ENCODE data around the gene GPC6.
A peak's percentile ranks its signal among the peaks of the same experiment; 100 is the strongest.
"Not testable (repeated sequence)": the region's sequence is repeated elsewhere in the genome, so short reads cannot be mapped to it uniquely, and the experiment has no call there.

The GPC6 gene

DNA sequence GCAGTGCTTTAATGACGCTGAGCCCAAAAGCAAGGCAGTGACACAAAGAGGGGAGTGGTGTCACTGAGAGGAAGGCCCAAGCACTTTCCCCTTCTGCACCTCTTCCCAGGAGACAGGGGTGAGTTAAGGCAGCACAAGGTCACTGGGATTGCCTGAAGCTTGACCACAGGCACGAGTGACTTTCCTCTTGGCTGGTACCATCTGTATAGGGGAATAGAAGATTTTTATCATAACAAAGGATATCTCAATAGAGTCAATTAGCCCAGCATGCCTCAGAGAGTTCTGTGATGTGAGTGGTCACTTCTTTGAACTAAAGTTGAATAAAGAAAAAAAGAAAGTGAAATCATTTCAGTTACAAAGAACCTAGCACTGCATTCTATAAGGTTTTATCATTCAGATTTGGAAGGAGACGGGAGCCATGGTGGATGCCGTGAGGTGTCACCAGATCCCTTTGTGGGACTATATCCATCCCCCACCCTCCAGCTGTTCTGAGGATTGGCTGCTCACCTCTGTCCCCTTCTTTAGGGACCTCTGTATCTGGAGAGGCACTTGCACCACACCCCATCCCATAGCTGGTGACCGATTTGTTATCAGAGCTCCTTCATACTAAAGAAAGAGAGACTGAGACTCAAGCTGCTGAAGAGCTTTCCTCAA lies 961.7 kb downstream of the GPC6 start:
- H3K27ac ChIP-seq: no peak overlapping the region
- no peak for DNase-seq (ENCODE audit: low read depth, low spot score)

DNA sequence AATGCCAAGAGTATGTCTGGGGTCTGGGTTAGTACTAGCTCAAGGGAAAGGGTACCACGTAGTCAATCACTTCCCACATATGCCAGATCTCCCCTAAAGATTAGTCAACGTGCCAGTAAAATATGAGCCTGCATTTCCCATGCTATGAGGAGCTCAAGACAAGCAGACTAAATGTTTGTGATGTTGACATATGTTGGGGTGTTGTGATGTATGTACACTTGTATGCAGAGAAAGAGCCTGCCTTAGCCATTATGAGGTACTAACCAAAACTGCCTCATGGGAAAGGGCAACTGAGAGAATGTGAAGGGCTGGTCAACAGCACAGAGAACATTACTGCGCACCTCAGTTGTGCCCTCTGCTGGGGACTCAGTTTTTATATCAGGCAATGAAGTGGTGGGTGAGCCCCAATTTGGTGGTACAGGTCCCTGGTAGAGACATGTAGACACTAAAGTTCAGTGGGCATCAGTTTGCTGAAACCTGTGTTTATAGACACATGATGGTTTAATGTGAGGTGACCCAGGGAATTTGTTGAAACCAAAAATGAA lies 965.9 kb downstream of the GPC6 start:
- no peak for DNase-seq (ENCODE audit: low read depth, low spot score)
- no peak overlapping the region for H3K27ac ChIP-seq

DNA sequence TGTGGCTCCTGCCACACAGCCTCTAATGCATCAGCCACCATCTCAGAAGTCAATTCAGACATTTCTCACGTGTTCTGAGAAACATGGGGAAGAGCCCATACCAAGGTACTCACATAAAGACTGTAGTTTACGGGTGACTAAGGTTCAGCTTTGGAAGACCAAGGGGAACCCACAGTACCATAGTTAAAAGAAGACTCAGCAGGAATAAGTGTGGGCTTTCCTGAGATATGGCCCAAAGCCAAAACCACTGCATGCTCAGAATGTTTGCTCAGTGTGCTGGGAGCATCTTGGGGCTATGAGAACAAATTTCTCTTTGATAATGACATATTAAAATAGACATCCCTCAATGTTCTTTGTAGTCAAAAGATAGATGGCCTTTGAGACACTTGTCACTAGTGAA lies 969.1 kb downstream of the GPC6 start:
- DNase-seq (ENCODE audit: low read depth, low spot score): peak; percentile 12
- no peak overlapping the region for H3K27ac ChIP-seq

DNA sequence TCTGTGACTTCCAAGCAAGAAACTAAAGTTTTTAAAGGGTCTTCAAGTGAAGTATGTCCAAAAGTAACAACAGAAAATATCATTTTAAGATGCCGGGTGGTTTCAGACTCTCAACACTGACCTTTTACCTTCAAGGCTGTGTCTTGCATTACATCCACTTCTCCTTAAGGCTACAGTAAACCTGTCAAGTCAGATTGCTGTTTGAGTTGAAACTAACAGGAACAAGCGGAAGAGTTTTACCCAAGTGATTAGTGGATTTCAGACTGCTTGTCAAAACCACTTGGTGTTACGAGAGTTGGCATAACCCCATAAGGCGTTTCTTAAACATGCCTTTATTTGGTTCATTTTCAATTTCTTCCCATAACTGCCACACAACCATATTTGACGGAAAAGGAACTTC lies 969.8 kb downstream of the GPC6 start:
- H3K27ac ChIP-seq: no peak overlapping the region
- no peak for DNase-seq (ENCODE audit: low read depth, low spot score)

GRCh38 chr13:94198681-94199080 lies 972.1 kb downstream of the GPC6 start:
- DNase-seq (ENCODE audit: low read depth, low spot score): no peak

GRCh38 chr13:94199135-94199534 lies 972.5 kb downstream of the GPC6 start:
- no peak overlapping the region for H3K27ac ChIP-seq
- no peak for DNase-seq (ENCODE audit: low read depth, low spot score)

More at GRCh38 chr13:94198681-94199080, 972.1 kb downstream of the GPC6 start:
- no peak overlapping the region for H3K27ac ChIP-seq

- DNase-seq (ENCODE audit: low read depth, low spot score): no peak
- H3K27ac ChIP-seq: no peak overlapping the region
Observed at GRCh38 chr13:94201022-94201421, 974.4 kb downstream of the GPC6 start.

DNA sequence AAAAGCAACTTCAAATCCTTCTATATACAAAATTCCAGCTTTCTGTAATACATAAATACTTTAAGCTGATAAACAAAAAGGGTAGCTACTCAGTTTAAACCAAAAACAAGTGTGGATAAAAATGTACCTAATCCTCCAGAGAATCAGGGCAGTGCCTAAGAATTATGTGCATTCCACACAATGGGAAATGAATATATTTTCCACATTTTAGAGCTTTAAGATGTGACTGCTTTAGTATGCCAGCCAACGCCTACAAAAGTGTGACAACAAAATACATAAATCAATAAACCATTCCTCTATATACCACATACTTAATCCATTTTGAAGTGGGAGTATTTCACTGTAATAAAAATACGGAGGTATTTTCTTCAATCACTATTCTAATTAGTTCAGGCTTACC lies 977.6 kb downstream of the GPC6 start:
- H3K27ac ChIP-seq: no peak overlapping the region
- DNase-seq (ENCODE audit: low read depth, low spot score): no peak

DNA sequence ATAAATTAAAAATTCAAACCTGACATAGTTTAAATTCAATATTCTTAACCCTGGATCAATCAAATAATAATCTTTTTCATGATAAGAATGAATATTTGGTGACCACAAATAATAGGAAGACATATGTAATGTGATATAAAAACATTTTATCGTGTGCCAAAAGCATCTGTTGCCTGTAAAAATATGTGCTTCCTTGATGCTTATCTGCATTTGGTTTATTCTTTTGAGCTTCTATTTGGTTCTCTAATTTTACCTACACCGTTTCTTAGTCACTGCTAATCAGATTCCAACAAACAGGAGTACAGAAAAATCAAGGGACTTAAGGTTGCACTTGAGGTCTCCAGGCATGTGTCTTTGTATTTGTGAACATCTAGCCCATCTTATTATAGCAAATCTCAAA lies 978.3 kb downstream of the GPC6 start:
- no peak overlapping the region for H3K27ac ChIP-seq
- no peak for DNase-seq (ENCODE audit: low read depth, low spot score)

DNA sequence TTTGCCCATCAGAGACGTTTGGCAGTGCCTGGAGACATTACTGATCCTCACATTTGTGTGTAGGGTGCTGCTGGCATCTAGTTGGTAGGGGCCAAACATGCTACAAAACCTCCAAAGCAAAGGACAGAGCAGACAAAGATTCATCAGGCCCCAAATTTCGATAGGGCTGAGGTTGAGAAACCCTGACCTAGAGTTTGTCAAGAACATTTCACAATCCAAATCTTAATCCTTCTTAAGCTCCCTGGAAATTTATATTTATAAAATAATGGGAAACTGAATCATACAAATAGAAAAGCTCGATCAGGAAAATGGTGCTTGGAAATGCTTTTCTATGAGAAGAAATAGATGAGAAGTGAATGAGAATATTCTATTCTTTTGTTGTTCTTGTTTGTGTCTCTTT lies 979.3 kb downstream of the GPC6 start:
- H3K27ac ChIP-seq: no peak overlapping the region
- no peak for DNase-seq (ENCODE audit: low read depth, low spot score)

GRCh38 chr13:94209117-94209516 lies 982.5 kb downstream of the GPC6 start:
- H3K27ac ChIP-seq: no peak overlapping the region
- DNase-seq (ENCODE audit: low read depth, low spot score): no peak

DNA sequence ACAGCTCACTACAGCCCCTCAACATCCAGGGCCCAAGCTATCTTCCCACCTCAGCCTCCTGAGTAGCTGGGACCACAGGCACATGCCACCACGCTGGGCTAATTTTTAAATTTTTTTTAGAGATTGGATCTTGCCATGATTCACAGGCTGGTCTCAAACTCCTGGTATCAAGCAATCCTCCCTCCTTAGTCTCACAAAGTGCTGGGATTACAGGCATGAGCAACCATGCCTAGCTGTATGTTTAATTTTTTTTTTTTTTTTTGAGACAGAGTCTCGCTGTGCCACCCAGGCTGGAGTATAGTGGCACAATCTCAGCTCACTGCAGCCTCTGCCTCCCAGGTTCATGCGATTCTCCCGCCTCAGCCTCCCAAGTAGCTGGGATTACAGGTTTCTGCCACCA lies 983.3 kb downstream of the GPC6 start:
- not testable (repeated sequence) for H3K27ac ChIP-seq; DNase-seq (ENCODE audit: low read depth, low spot score)

DNA sequence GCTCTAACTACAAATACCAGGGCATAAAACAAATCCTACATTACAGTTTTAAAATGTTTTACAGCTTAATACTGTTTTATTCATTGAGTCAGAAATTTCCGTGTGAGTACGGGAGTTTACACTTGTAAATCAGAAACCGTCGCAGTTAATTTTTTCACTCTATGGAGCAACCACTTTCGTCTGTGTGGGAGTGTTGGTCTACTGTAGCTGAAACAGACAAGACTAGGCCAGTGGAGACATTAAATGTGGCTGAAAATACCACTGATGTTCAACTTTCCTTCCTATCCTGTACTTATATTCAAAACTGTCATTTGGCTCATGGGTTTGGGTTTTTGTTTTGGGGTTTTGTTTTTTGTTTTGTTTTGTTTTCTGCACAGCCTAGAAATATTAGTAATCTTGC lies 984.2 kb downstream of the GPC6 start:
- DNase-seq (ENCODE audit: low read depth, low spot score): no peak
- no peak overlapping the region for H3K27ac ChIP-seq

- no peak for DNase-seq (ENCODE audit: low read depth, low spot score)
- H3K27ac ChIP-seq: no peak overlapping the region
Observed at GRCh38 chr13:94212196-94212595, 985.6 kb downstream of the GPC6 start.

DNA sequence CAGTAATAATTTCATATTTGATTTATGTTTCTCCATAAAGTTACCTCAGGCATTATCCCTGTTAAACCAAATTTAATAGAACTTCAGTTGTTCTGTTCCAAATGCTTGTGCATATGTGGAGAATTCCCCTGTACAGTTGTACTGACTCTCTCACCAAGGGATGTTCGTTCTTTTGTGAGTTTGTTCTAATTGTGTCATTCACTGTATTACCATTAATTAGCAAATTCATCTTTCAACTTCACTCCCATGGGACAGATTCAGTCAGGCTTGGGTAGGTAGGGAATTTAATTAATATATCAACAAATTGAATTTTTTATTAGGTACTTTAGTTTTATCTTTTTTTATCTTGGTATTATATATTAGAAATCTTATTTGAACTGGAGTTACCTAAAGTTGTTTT lies 987.5 kb downstream of the GPC6 start:
- H3K27ac ChIP-seq: no peak overlapping the region
- DNase-seq (ENCODE audit: low read depth, low spot score): no peak

DNA sequence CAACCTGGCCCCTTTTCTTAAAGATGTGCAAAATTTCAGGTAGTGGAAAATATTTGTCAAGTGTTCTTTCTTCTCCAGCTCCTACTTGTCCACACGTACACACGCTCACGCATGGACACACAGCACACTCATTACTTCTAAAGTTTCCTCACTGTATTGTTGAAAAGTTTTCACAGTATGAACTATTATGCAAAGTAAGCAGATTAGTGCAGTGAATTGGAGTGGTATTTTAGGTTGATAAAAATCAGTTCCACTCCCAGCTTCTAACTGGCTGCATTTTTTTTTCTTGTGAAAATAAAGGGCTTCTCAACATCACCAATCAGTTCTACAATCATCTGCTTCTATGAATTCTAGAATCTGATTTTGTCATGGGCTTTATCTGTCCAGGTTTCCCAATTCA lies 988.4 kb downstream of the GPC6 start:
- no peak overlapping the region for H3K27ac ChIP-seq
- no peak for DNase-seq (ENCODE audit: low read depth, low spot score)

DNA sequence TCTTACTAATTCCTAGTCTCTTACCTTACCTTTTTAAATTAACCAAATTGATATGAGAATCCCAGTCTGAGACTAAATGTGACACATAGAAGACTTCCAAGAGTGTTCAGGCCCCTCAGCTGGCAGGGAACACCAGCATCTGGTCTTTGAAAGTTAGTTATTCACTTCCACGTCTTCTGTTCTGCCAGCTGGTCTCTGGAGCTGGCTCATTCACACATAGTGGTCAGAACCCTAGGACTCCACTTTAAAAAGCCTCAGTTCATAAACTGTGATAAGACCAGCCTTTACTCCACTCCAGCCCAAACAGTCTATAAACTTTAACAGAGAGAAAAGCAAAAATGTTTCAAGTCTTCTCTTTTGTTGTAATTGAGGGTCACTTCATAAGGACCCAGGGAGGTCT lies 989.9 kb downstream of the GPC6 start:
- DNase-seq (ENCODE audit: low read depth, low spot score): no peak
- no peak overlapping the region for H3K27ac ChIP-seq

DNA sequence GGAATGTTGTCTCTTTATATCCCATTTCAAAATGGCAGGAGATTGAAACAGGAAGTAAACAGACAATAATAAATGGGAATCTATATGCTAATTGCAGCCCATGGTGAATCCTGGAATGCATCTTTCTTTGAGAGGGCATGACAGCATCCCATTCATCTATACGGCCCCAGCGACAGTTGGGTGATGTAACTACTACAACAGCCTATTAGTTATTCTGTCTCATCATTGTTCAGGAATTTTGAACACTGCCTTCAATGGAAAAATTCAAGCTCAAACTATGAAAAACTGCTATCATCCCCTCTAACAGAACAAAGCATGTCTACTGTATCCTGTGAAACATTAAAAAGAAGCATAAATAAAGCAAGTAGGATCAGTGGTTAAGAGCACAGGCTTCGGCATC lies 990.8 kb downstream of the GPC6 start:
- no peak overlapping the region for H3K27ac ChIP-seq
- no peak for DNase-seq (ENCODE audit: low read depth, low spot score)

DNA sequence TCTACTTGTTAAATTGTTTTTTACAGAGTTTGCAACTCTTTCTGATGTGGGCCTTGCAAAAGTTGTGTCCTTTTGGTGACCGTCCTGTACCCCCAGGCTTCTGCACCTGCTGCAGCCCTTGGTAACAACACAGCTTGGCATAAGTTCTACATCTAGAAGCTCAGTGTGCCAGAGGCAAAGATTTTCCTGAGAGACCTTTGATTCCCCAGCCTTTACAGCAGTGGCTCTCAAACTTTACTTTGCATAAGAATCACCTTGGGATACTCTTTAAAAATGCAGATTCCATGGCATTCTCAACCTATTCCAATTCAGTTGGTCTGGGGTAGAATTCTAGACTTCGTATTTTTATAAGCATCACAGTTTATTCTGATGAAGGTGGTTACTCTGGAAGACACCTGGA lies 991.9 kb downstream of the GPC6 start:
- no peak for DNase-seq (ENCODE audit: low read depth, low spot score)
- no peak overlapping the region for H3K27ac ChIP-seq

DNA sequence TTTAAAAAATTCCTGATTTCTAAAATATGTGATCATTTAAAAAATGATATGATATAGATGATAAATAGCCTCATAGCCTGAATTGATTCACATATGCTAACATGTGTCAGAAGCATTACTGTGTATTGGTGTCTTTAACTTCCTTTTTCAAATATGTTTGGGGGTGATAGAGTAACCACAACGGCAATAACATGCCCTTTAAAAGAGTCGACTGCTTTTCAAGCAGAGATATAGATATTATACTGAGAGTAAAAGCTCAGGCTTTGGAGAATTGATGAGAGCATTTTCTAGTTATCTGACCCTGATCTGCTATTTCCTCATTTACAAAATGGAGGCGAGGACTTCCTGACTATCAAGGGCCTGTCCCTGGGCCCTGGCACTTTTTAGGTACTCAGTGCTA lies 992.3 kb downstream of the GPC6 start:
- DNase-seq (ENCODE audit: low read depth, low spot score): no peak
- no peak overlapping the region for H3K27ac ChIP-seq

GRCh38 chr13:94224670-94225069 lies 998.1 kb downstream of the GPC6 start:
- no peak for DNase-seq (ENCODE audit: low read depth, low spot score)
- no peak overlapping the region for H3K27ac ChIP-seq

DNA sequence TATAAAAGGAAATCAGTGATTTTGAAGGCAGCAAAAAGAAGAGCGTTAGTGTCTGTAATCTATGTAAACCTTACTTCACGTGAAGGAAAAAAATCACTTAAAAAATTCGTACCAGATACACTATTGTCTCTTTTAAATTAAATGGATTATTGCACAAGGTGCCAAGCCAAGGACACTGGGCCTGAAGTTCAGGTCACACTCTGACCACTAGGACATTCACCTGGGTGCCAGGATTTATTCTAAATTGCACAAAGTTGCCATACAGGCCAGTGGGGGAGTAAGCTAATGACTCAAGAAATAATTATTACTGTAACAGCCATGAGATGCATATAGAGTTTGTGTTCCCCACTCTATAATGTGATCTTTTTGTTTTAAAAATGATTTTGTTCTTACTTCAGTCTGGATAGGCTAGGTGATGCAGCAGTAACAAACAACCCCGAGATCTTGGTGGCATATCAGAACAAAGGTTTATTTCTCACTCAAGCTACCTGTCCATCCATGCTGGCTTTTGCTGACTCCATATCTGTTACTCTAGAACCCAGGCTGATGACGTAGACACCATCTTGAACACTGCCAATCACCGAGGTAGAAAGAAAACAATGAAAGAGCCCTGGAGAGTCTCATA lies 1000.8 kb downstream of the GPC6 start:
- H3K27ac ChIP-seq: no peak overlapping the region
- DNase-seq (ENCODE audit: low read depth, low spot score): no peak

Measured in epithelial cell of prostate (primary cell).